ENCODE measurements around the gene HMGN1. TPM values are rescaled to one million over a fixed set of nuclear protein-coding genes. Genes with fewer than 3 reads are reported as not detected.

The HMGN1 gene
- total and polyA plus RNA-seq, 2 donors (not counting 1 experiment from before 2014, with no cell fraction given) = 117 to 317 TPM

DNA sequence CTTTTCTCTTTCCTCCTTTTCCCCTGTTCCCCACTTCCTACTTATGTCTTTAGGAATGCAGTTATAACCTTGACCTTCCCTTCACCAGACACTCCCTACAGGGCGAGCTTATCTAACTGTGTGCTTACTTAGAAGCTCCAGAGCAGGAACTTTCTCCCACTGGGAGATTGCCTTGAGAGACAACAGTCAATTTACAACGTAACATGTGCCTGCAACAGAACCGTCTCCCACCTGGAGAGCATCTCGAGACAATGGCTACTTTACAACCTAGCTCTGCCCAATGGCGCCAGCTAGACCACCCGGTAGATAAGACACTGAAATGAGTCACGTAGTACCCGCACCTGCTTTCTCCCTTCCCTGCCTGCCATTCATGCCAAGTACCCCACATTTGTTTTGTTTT lies 16.7 kb downstream of the HMGN1 start:
- DNase-seq (no peak), ATAC-seq (ENCODE audit: low read depth) (no peak)
- Mint-ChIP-seq H3K9me3 (ENCODE audit: insufficient read depth) (no peaks in the 10 kb centered on the region), H3K4me1 (peaks cover 4% of the 10 kb centered on the region), H3K4me3 (no peak overlapping the region), H3K27ac (no peak overlapping the region), H3K27me3 (no peaks in the 10 kb centered on the region)
- CTCF ChIA-PET = no interaction called here
- no peak overlapping the region for H3K27ac ChIP-seq (ENCODE audit: low read length in 2 of 2)
- 100% methylated on average over 3 of the region's 8 CpGs for WGBS (ENCODE audit: insufficient coverage)
- TF ChIP-seq, protein P1, sequence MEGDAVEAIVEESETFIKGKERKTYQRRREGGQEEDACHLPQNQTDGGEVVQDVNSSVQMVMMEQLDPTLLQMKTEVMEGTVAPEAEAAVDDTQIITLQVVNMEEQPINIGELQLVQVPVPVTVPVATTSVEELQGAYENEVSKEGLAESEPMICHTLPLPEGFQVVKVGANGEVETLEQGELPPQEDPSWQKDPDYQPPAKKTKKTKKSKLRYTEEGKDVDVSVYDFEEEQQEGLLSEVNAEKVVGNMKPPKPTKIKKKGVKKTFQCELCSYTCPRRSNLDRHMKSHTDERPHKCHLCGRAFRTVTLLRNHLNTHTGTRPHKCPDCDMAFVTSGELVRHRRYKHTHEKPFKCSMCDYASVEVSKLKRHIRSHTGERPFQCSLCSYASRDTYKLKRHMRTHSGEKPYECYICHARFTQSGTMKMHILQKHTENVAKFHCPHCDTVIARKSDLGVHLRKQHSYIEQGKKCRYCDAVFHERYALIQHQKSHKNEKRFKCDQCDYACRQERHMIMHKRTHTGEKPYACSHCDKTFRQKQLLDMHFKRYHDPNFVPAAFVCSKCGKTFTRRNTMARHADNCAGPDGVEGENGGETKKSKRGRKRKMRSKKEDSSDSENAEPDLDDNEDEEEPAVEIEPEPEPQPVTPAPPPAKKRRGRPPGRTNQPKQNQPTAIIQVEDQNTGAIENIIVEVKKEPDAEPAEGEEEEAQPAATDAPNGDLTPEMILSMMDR (IDR thresholded peaks at IDR 0.05) = no peak
- TF ChIP-seq EZH2 (IDR thresholded peaks at IDR 0.05; ENCODE audit: borderline replicate concordance, insufficient read depth, low read depth, low read length, poor library complexity, severe bottlenecking) = no peak
- POLR2A ChIA-PET = no interaction called here
- no peaks in the 10 kb centered on the region for H3K36me3 ChIP-seq (replicated peaks in 1 of 2; ENCODE audit: control extremely low read depth in 1 of 2, control insufficient read depth in 1 of 2, extremely low read depth in 1 of 2, insufficient read depth in 2 of 2, low read length in 1 of 2)
- no peaks in the 10 kb centered on the region for H3K27me3 ChIP-seq (replicated peaks in 1 of 4; ENCODE audit: control extremely low read depth in 1 of 4, control insufficient read depth in 3 of 4, insufficient read depth in 4 of 4, low read length in 3 of 4)
- H3K79me2 ChIP-seq (ENCODE audit: control insufficient read depth, insufficient read depth, low read length) = no peaks in the 10 kb centered on the region
- no peaks in the 10 kb centered on the region for H3K4me1 ChIP-seq (ENCODE audit: control insufficient read depth in 2 of 2, insufficient read depth in 2 of 2, low read length in 2 of 2)
- no peaks in the 10 kb centered on the region for H3K9me3 ChIP-seq (ENCODE audit: control extremely low read depth in 1 of 3, control insufficient read depth in 2 of 3, insufficient read depth in 1 of 3, low read length in 2 of 3)
- H3K4me2 ChIP-seq (replicated peaks; ENCODE audit: low read depth, low read length, poor library complexity, severe bottlenecking) = no peak overlapping the region
- no peaks in the 10 kb centered on the region for H4K20me1 ChIP-seq (ENCODE audit: control insufficient read depth, insufficient read depth, low read length, poor library complexity, severe bottlenecking)
- no peak overlapping the region for H3K4me3 ChIP-seq (ENCODE audit: control extremely low read depth in 1 of 5, extremely low read depth in 1 of 5, insufficient read depth in 1 of 5, low read depth in 2 of 5, low read length in 4 of 5)
- no peak overlapping the region for H2AFZ ChIP-seq (ENCODE audit: insufficient read depth, low read depth, low read length, poor library complexity, severe bottlenecking)
- intact Hi-C loops (cut with micrococcal nuclease) = no loop called here
- no peak overlapping the region for H3K9ac ChIP-seq (ENCODE audit: low read length)

DNA sequence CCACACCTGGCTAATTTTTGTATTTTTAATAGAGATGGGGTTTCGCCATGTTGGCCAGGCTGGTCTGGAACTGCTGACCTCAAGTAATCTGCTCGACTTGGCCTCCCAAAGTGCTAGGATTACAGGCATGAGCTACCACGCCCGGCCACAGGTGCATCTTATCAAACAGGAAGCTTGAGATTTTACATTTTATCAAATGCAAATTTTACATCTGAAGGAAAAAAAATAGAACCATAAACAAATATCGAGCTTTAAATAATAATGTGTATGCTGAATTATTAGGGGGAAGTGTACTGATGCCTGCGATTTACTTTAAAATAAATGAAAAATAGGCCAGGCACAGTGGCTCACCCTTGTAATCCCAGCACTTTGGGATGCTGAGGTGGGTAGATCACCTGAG lies 18.9 kb downstream of the HMGN1 start:
- no peak overlapping the region for H2AFZ ChIP-seq (ENCODE audit: insufficient read depth, low read depth, low read length, poor library complexity, severe bottlenecking)
- no peaks in the 10 kb centered on the region for H3K4me1 ChIP-seq (ENCODE audit: control insufficient read depth in 2 of 2, insufficient read depth in 2 of 2, low read length in 2 of 2)
- no peak for ATAC-seq (ENCODE audit: low read depth)
- H3K27ac Mint-ChIP-seq = no peak overlapping the region
- H3K9me3 Mint-ChIP-seq (ENCODE audit: insufficient read depth) = no peaks in the 10 kb centered on the region
- DNase-seq = no peak
- 59% methylated on average over 3 of the region's 6 CpGs for WGBS (ENCODE audit: insufficient coverage)
- no peak overlapping the region for H3K27ac ChIP-seq (ENCODE audit: low read length in 2 of 2)
- no peak overlapping the region for H3K4me3 ChIP-seq (ENCODE audit: control extremely low read depth in 1 of 5, extremely low read depth in 1 of 5, insufficient read depth in 1 of 5, low read depth in 2 of 5, low read length in 4 of 5)
- no peaks in the 10 kb centered on the region for H3K79me2 ChIP-seq (ENCODE audit: control insufficient read depth, insufficient read depth, low read length)
- no peaks in the 10 kb centered on the region for H3K27me3 ChIP-seq (replicated peaks in 1 of 4; ENCODE audit: control extremely low read depth in 1 of 4, control insufficient read depth in 3 of 4, insufficient read depth in 4 of 4, low read length in 3 of 4)
- ChIA-PET POLR2A (no interaction called here), CTCF (no interaction called here)
- H3K9ac ChIP-seq (ENCODE audit: low read length) = no peak overlapping the region
- no peaks in the 10 kb centered on the region for H4K20me1 ChIP-seq (ENCODE audit: control insufficient read depth, insufficient read depth, low read length, poor library complexity, severe bottlenecking)
- no peak overlapping the region for H3K4me3 Mint-ChIP-seq
- no peaks in the 10 kb centered on the region for H3K9me3 ChIP-seq (ENCODE audit: control extremely low read depth in 1 of 3, control insufficient read depth in 2 of 3, insufficient read depth in 1 of 3, low read length in 2 of 3)
- no peak overlapping the region for H3K4me2 ChIP-seq (replicated peaks; ENCODE audit: low read depth, low read length, poor library complexity, severe bottlenecking)
- H3K27me3 Mint-ChIP-seq = peaks cover 4% of the 10 kb centered on the region
- peaks cover 4% of the 10 kb centered on the region for H3K4me1 Mint-ChIP-seq
- TF ChIP-seq EZH2 (IDR thresholded peaks at IDR 0.05; ENCODE audit: borderline replicate concordance, insufficient read depth, low read depth, low read length, poor library complexity, severe bottlenecking) = no peak
- TF ChIP-seq, protein P1 (IDR thresholded peaks at IDR 0.05) = no peak
- no peaks in the 10 kb centered on the region for H3K36me3 ChIP-seq (replicated peaks in 1 of 2; ENCODE audit: control extremely low read depth in 1 of 2, control insufficient read depth in 1 of 2, extremely low read depth in 1 of 2, insufficient read depth in 2 of 2, low read length in 1 of 2)
- intact Hi-C loops (cut with micrococcal nuclease) = no loop called here
